GM23338 (cell line): ENCODE results near the gene ARHGAP12. TPM values are rescaled to one million over a fixed set of nuclear protein-coding genes. Genes with fewer than 3 reads are reported as not detected.

Source experiments
- ATAC-seq: fragments of 200-7000 bp; cut with Tn5 transposase; 3 replicates; pipeline ENCODE4 v1.9.1; 2020
- DNase-seq: peaks from one replicate; pipeline ENCODE4 v3.0.0-alpha.2; 2015; ENCODE audit warnings: low spot score
- H2AFZ ChIP-seq: fragments of 200-600 bp; sonication (generic); 2 replicates; pipeline ENCODE4 v1.8.0; 2016; ENCODE audit warnings: antibody characterized with exemption, mild to moderate bottlenecking, moderate library complexity
- H3F3A ChIP-seq: fragments of 200-600 bp; sonication (generic); replicated peaks from 2 replicates; pipeline ENCODE4 v1.8.0; 2017; ENCODE audit warnings: antibody characterized with exemption, mixed run types, low read depth
- H3K27ac ChIP-seq: fragments of 200-600 bp; sonication (generic); 2 replicates; pipeline ENCODE4 v1.6.1; 2016; ENCODE audit warnings: low read depth
- H3K27me3 ChIP-seq: fragments of 200-600 bp; sonication (generic); 2 replicates; pipeline ENCODE4 v1.8.0; 2016; ENCODE audit warnings: mild to moderate bottlenecking, mixed run types, moderate library complexity; ENCODE audit not compliant: insufficient read depth
- H3K36me3 ChIP-seq: fragments of 200-600 bp; sonication (generic); 2 replicates; pipeline ENCODE4 v1.8.0; 2016; ENCODE audit warnings: mild to moderate bottlenecking; ENCODE audit not compliant: insufficient read depth
- H3K4me1 ChIP-seq: fragments of 200-600 bp; sonication (generic); 2 replicates; pipeline ENCODE4 v1.8.0; 2016; ENCODE audit warnings: mild to moderate bottlenecking, moderate library complexity; ENCODE audit not compliant: insufficient read depth
- H3K4me2 ChIP-seq: fragments of 200-600 bp; sonication (generic); 2 replicates; pipeline ENCODE4 v1.7.1; 2017; ENCODE audit warnings: mixed run types
- H3K4me3 ChIP-seq: fragments of 200-600 bp; sonication (generic); 2 replicates; pipeline ENCODE4 v1.6.1; 2016; ENCODE audit warnings: mixed run types
- H3K79me2 ChIP-seq: fragments of 200-600 bp; sonication (generic); replicated peaks from 2 replicates; pipeline ENCODE4 v1.8.0; 2017; ENCODE audit warnings: mild to moderate bottlenecking; ENCODE audit not compliant: insufficient read depth
- H3K9me2 ChIP-seq: fragments of 200-600 bp; sonication (generic); 2 replicates; pipeline ENCODE4 v1.8.0; 2017; ENCODE audit not compliant: insufficient read depth
- H4K20me1 ChIP-seq: fragments of 200-600 bp; sonication (generic); replicated peaks from 2 replicates; pipeline ENCODE4 v1.8.0; 2017; ENCODE audit warnings: mild to moderate bottlenecking; ENCODE audit not compliant: insufficient read depth
- H3K27ac Mint-ChIP-seq: 2 replicates; pipeline ENCODE4 v1.8.0; 2020; ENCODE audit warnings: inconsistent platforms, mild to moderate bottlenecking, moderate library complexity, mixed read lengths
- H3K27me3 Mint-ChIP-seq: 3 replicates; pipeline ENCODE4 v1.8.0; 2022; ENCODE audit warnings: low read depth, mild to moderate bottlenecking, moderate library complexity, mixed read lengths, inconsistent platforms; ENCODE audit not compliant: insufficient read depth, poor library complexity
- H3K36me3 Mint-ChIP-seq: 3 replicates; pipeline ENCODE4 v1.8.0; 2021; ENCODE audit warnings: low read depth, mild to moderate bottlenecking, inconsistent platforms, moderate library complexity, mixed read lengths
- H3K4me1 Mint-ChIP-seq: 3 replicates; pipeline ENCODE4 v1.8.0; 2020; ENCODE audit warnings: mild to moderate bottlenecking, inconsistent platforms, mixed read lengths
- H3K4me3 Mint-ChIP-seq: 3 replicates; pipeline ENCODE4 v1.8.0; 2021; ENCODE audit warnings: moderate library complexity, mild to moderate bottlenecking, inconsistent platforms, mixed read lengths
- H3K9me3 Mint-ChIP-seq: 3 replicates; pipeline ENCODE4 v1.8.0; 2020; ENCODE audit warnings: moderate library complexity, mild to moderate bottlenecking, inconsistent platforms, mixed read lengths
- CREB1 ChIP-seq: fragments of 250-450 bp; sonication (Bioruptor Pico); IDR thresholded peaks from 2 replicates; pipeline ENCODE4 v1.5.0; 2020; ENCODE audit warnings: low read depth, mild to moderate bottlenecking, moderate library complexity
- EZH2 ChIP-seq: fragments of 200-600 bp; sonication (generic); IDR thresholded peaks from one replicate; pipeline ENCODE4 v1.8.0; 2017; ENCODE audit warnings: antibody characterized with exemption, mild to moderate bottlenecking, low read depth; ENCODE audit not compliant: unreplicated experiment
- EZH2phosphoT487 ChIP-seq: fragments of 200-600 bp; sonication (generic); IDR thresholded peaks from one replicate; pipeline ENCODE4 v1.8.1; 2018; ENCODE audit warnings: antibody characterized with exemption; ENCODE audit not compliant: unreplicated experiment
- JUNB ChIP-seq: IDR thresholded peaks from one replicate; pipeline ENCODE4 v1.6.1; 2016; ENCODE audit warnings: antibody characterized with exemption; ENCODE audit not compliant: unreplicated experiment
- POLR2AphosphoS5 ChIP-seq: IDR thresholded peaks from 2 replicates; pipeline ENCODE4 v1.6.1; 2016; ENCODE audit warnings: antibody characterized with exemption, low read depth
- STAT1 ChIP-seq: IDR thresholded peaks from one replicate; pipeline ENCODE4 v1.6.1; 2016; ENCODE audit warnings: antibody characterized with exemption; ENCODE audit not compliant: unreplicated experiment
- ZNF114 ChIP-seq: fragments of 250-450 bp; sonication (Bioruptor Pico); IDR thresholded peaks from 2 replicates; pipeline ENCODE4 v1.5.0; 2020; ENCODE audit warnings: mild to moderate bottlenecking, moderate library complexity
- ZNF331 ChIP-seq: fragments of 250-450 bp; sonication (Bioruptor Pico); IDR thresholded peaks from 2 replicates; pipeline ENCODE4 v1.5.0; 2020; ENCODE audit warnings: low read depth, mild to moderate bottlenecking, moderate library complexity
- polyA plus RNA-seq: library from polyadenylated mRNA; unstranded; fragments of >200 nt; fragmentation: Nextera tagmentation; extraction: Ambion mirVana; gene quantifications from 2 replicates; pipeline ENCODE4 v1.2.1, GENCODE V29; 2016
- total RNA-seq: library from RNA; depleted of rRNA; stranded (reverse); fragments of >200 nt; shearing (Covaris generic); gene quantifications from 2 replicates; pipeline ENCODE4 v1.2.3, GENCODE V29; 2014
- TF ChIP-seq, protein P1 (sequence below): fragments of 250-450 bp; sonication (Bioruptor Pico); IDR thresholded peaks from 2 replicates; pipeline ENCODE4 v1.5.0; 2020; ENCODE audit warnings: mild to moderate bottlenecking, moderate library complexity
- TF ChIP-seq, protein P2 (sequence below): IDR thresholded peaks from one replicate; pipeline ENCODE4 v1.6.1; 2018; ENCODE audit warnings: antibody characterized with exemption; ENCODE audit not compliant: unreplicated experiment
- TF ChIP-seq, protein P3 (sequence below): IDR thresholded peaks from 2 replicates; pipeline ENCODE4 v1.6.1; 2016; ENCODE audit warnings: antibody characterized with exemption
- TF ChIP-seq, protein P4 (sequence below), 2 experiments: fragments of 200-600 bp in 1 of 2; sonication (generic) in 1 of 2; conservative IDR thresholded peaks; 2 replicates each; pipeline versions ENCODE4 v1.5.1 to v1.6.1; 2016 to 2017; ENCODE audit warnings: antibody characterized with exemption in 2 of 2, low read depth in 2 of 2, mild to moderate bottlenecking in 2 of 2, moderate library complexity in 1 of 2

The ARHGAP12 gene
- total and polyA plus RNA-seq, 2 experiments from 2014 or later, result 27.5 to 50.7 TPM

DNA sequence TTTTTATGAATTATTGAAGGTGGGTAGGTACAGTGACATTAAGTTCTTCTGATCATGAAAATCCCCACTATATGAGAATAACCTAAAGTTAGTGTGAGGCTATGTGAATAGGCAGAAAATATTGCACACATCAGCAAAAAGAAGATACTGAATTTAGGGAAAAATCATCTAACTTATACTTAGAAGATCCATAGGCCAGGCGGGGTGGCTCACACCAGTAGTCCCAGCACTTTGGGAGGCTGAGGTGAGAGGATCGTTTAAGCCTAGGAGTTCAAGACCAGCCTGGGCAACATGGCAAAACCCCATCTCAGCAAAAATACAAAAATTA lies 49.5 kb upstream of the ARHGAP12 start (continued):
- TF ChIP-seq, protein P1, sequence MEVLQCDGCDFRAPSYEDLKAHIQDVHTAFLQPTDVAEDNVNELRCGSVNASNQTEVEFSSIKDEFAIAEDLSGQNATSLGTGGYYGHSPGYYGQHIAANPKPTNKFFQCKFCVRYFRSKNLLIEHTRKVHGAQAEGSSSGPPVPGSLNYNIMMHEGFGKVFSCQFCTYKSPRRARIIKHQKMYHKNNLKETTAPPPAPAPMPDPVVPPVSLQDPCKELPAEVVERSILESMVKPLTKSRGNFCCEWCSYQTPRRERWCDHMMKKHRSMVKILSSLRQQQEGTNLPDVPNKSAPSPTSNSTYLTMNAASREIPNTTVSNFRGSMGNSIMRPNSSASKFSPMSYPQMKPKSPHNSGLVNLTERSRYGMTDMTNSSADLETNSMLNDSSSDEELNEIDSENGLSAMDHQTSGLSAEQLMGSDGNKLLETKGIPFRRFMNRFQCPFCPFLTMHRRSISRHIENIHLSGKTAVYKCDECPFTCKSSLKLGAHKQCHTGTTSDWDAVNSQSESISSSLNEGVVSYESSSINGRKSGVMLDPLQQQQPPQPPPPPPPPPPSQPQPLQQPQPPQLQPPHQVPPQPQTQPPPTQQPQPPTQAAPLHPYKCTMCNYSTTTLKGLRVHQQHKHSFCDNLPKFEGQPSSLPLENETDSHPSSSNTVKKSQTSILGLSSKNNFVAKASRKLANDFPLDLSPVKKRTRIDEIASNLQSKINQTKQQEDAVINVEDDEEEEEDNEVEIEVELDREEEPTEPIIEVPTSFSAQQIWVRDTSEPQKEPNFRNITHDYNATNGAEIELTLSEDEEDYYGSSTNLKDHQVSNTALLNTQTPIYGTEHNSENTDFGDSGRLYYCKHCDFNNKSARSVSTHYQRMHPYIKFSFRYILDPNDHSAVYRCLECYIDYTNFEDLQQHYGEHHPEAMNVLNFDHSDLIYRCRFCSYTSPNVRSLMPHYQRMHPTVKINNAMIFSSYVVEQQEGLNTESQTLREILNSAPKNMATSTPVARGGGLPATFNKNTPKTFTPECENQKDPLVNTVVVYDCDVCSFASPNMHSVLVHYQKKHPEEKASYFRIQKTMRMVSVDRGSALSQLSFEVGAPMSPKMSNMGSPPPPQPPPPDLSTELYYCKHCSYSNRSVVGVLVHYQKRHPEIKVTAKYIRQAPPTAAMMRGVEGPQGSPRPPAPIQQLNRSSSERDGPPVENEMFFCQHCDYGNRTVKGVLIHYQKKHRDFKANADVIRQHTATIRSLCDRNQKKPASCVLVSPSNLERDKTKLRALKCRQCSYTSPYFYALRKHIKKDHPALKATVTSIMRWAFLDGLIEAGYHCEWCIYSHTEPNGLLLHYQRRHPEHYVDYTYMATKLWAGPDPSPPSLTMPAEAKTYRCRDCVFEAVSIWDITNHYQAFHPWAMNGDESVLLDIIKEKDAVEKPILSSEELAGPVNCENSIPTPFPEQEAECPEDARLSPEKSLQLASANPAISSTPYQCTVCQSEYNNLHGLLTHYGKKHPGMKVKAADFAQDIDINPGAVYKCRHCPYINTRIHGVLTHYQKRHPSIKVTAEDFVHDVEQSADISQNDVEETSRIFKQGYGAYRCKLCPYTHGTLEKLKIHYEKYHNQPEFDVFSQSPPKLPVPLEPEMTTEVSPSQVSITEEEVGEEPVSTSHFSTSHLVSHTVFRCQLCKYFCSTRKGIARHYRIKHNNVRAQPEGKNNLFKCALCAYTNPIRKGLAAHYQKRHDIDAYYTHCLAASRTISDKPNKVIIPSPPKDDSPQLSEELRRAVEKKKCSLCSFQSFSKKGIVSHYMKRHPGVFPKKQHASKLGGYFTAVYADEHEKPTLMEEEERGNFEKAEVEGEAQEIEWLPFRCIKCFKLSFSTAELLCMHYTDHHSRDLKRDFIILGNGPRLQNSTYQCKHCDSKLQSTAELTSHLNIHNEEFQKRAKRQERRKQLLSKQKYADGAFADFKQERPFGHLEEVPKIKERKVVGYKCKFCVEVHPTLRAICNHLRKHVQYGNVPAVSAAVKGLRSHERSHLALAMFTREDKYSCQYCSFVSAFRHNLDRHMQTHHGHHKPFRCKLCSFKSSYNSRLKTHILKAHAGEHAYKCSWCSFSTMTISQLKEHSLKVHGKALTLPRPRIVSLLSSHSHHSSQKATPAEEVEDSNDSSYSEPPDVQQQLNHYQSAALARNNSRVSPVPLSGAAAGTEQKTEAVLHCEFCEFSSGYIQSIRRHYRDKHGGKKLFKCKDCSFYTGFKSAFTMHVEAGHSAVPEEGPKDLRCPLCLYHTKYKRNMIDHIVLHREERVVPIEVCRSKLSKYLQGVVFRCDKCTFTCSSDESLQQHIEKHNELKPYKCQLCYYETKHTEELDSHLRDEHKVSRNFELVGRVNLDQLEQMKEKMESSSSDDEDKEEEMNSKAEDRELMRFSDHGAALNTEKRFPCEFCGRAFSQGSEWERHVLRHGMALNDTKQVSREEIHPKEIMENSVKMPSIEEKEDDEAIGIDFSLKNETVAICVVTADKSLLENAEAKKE (CRISPR knock-in tag), result no peak
- TF ChIP-seq POLR2AphosphoS5, result no peak
- no peak for TF ChIP-seq STAT1

DNA sequence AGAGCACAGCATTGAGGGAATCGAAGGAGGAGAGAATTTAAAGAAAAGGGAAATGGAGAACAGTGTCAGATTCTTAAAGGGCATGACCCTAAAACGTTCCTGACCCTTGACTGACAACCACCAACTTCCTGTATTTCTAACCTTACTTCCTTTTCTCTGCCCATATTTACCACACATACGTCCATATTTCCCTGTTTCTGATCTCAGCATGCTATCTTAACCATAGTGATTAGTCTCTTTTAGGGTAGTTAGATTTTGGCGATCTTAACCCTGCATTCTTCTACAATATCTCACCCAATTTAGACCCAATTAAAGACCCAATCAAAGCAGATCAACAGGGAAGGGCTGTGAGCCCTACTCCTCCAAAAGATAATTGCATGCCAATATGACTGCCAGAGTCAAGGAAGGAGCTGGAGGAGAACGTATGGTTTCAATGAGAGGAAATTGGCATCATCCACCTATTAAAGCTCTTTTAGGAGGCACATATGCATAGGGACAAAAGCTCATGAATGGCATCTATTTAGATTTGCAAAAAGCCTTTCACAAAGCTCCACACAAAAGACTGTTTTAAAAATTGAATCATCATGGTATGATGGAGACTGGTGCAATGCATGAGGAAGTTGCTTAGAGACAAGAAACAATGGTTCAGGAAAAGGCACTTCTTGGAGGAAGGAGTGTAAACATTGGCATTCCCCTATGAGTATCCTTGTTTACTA lies 49.0 kb upstream of the ARHGAP12 start:
- H3K79me2 ChIP-seq, result no peaks in the 10 kb centered on the region
- peaks cover 8% of the 10 kb centered on the region; the same call in 1 of the 2 replicates for H3K36me3 ChIP-seq
- no peak overlapping the region for H3K4me2 ChIP-seq
- no peak overlapping the region for H3K4me3 Mint-ChIP-seq
- no peak overlapping the region; the same call in 1 of the 2 replicates for H3K27ac Mint-ChIP-seq
- H3K27me3 Mint-ChIP-seq, result peaks cover 3% of the 10 kb centered on the region
- H3K4me1 ChIP-seq, result peaks cover 13% of the 10 kb centered on the region; the same call in 1 of the 2 replicates
- H3K4me3 ChIP-seq, result no peak overlapping the region
- no peaks in the 10 kb centered on the region; the same call in 1 of the 2 replicates for H3K9me2 ChIP-seq
- no peaks in the 10 kb centered on the region for H3F3A ChIP-seq
- peaks cover 17% of the 10 kb centered on the region for H3K4me1 Mint-ChIP-seq
- no peak overlapping the region for H2AFZ ChIP-seq
- no peaks in the 10 kb centered on the region for H3K27me3 ChIP-seq
- peaks cover 29% of the 10 kb centered on the region for H3K36me3 Mint-ChIP-seq
- ATAC-seq (no peak), DNase-seq (no peak)
- H3K9me3 Mint-ChIP-seq, result peaks cover 27% of the 10 kb centered on the region
- H3K27ac ChIP-seq, result no peak overlapping the region; the same call in 1 of the 2 replicates
- no peaks in the 10 kb centered on the region for H4K20me1 ChIP-seq
- TF ChIP-seq EZH2 (no peak), EZH2phosphoT487 (no peak), POLR2AphosphoS5 (no peak), ZNF331 (no peak), ZNF114 (CRISPR knock-in tag) (no peak), JUNB (no peak), STAT1 (no peak), CREB1 (no peak)
- TF ChIP-seq, protein P2, sequence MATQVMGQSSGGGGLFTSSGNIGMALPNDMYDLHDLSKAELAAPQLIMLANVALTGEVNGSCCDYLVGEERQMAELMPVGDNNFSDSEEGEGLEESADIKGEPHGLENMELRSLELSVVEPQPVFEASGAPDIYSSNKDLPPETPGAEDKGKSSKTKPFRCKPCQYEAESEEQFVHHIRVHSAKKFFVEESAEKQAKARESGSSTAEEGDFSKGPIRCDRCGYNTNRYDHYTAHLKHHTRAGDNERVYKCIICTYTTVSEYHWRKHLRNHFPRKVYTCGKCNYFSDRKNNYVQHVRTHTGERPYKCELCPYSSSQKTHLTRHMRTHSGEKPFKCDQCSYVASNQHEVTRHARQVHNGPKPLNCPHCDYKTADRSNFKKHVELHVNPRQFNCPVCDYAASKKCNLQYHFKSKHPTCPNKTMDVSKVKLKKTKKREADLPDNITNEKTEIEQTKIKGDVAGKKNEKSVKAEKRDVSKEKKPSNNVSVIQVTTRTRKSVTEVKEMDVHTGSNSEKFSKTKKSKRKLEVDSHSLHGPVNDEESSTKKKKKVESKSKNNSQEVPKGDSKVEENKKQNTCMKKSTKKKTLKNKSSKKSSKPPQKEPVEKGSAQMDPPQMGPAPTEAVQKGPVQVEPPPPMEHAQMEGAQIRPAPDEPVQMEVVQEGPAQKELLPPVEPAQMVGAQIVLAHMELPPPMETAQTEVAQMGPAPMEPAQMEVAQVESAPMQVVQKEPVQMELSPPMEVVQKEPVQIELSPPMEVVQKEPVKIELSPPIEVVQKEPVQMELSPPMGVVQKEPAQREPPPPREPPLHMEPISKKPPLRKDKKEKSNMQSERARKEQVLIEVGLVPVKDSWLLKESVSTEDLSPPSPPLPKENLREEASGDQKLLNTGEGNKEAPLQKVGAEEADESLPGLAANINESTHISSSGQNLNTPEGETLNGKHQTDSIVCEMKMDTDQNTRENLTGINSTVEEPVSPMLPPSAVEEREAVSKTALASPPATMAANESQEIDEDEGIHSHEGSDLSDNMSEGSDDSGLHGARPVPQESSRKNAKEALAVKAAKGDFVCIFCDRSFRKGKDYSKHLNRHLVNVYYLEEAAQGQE, result no peak
- TF ChIP-seq, protein P3, sequence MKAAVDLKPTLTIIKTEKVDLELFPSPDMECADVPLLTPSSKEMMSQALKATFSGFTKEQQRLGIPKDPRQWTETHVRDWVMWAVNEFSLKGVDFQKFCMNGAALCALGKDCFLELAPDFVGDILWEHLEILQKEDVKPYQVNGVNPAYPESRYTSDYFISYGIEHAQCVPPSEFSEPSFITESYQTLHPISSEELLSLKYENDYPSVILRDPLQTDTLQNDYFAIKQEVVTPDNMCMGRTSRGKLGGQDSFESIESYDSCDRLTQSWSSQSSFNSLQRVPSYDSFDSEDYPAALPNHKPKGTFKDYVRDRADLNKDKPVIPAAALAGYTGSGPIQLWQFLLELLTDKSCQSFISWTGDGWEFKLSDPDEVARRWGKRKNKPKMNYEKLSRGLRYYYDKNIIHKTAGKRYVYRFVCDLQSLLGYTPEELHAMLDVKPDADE, result no peak
- TF ChIP-seq, protein P4, sequence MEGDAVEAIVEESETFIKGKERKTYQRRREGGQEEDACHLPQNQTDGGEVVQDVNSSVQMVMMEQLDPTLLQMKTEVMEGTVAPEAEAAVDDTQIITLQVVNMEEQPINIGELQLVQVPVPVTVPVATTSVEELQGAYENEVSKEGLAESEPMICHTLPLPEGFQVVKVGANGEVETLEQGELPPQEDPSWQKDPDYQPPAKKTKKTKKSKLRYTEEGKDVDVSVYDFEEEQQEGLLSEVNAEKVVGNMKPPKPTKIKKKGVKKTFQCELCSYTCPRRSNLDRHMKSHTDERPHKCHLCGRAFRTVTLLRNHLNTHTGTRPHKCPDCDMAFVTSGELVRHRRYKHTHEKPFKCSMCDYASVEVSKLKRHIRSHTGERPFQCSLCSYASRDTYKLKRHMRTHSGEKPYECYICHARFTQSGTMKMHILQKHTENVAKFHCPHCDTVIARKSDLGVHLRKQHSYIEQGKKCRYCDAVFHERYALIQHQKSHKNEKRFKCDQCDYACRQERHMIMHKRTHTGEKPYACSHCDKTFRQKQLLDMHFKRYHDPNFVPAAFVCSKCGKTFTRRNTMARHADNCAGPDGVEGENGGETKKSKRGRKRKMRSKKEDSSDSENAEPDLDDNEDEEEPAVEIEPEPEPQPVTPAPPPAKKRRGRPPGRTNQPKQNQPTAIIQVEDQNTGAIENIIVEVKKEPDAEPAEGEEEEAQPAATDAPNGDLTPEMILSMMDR (conservative IDR thresholded peaks at IDR 0.05; ENCODE audit: low read depth in 2 of 2), result no peak
